ENCODE results near the gene TMEM131L.

The TMEM131L gene

DNA sequence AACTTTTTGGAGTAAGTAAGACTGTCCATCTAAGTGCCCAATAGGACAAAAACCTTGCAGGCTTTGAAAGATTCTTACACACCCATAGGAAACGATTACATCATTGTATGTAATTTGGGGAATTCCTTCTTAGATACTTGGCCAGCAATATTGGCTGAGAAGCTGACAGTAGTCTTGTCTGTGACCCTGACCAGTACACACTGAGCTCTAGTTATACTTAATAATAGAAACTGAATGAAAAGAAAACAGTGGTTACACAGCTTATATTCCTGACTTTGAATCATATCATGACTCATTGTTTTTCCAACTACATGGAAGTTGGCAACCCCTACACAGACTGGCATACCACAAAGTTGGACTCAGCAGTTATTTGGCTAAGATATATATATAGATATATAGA is 210.8 kb downstream of the TMEM131L start:
- ChIA-PET POLR2A (no interaction called here), CTCF (no interaction called here)
- TF ChIP-seq, protein P1, sequence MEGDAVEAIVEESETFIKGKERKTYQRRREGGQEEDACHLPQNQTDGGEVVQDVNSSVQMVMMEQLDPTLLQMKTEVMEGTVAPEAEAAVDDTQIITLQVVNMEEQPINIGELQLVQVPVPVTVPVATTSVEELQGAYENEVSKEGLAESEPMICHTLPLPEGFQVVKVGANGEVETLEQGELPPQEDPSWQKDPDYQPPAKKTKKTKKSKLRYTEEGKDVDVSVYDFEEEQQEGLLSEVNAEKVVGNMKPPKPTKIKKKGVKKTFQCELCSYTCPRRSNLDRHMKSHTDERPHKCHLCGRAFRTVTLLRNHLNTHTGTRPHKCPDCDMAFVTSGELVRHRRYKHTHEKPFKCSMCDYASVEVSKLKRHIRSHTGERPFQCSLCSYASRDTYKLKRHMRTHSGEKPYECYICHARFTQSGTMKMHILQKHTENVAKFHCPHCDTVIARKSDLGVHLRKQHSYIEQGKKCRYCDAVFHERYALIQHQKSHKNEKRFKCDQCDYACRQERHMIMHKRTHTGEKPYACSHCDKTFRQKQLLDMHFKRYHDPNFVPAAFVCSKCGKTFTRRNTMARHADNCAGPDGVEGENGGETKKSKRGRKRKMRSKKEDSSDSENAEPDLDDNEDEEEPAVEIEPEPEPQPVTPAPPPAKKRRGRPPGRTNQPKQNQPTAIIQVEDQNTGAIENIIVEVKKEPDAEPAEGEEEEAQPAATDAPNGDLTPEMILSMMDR (IDR thresholded peaks at IDR 0.05; ENCODE audit: insufficient read depth, low read length, missing control alignments), result no peak
- DNase-seq (ENCODE audit: low read depth, low spot score), result peak; percentile 72
- no peak overlapping the region for H3K4me3 ChIP-seq (ENCODE audit: low read depth, low read length)

DNA sequence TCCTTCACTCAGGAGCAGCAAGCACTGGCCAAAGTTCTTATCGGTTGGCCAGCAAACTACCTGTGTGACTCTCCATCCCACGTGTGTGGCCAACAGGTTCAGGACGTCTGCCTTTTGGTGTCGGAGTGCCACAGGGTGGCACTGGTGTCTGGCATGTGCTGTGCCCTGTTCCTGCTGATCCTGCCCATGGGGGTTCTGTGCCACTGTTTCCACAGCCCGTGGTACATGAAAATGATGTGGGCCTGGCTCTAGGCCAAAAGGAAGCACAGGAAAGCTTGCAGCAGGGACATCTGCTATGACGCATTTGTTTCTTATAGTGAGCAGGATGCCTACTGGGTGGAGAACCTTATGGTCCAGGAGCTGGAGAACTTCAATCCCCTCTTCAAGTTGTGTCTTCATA is 213.3 kb downstream of the TMEM131L start:
- ChIA-PET POLR2A (no interaction called here), CTCF (interaction anchor here (1.2 kb wide), 1 partner anchor 30 kb away, joined by 3 read pairs; no protein-coding TSS in a partner anchor)

DNA sequence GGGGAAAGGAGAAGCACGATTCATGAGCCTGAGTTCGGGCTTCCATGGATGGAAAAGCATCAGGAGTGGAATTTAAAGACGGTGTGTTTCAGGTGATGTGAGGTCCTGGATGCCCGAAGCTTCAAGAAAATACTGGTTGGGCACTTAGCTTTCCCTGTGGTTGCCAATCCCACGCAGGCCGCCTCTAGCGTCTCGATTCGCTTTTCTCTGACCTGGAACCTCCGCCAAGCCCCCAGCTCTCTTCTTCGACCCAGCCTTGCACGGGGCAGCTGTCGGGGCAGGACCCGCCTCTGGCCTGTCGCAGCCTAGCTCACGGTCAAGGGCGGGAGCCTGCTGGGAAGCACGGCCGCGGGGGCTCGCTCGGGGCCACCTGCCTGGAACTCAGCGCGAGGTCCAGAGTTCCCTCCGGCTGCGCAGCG is 217.6 kb downstream of the TMEM131L start:
- CTCF ChIA-PET, result interaction anchor here (1.5 kb wide), 1 partner anchor 65 kb away, joined by 3 read pairs; no protein-coding TSS in a partner anchor
- POLR2A ChIA-PET, result no interaction called here
- TF ChIP-seq, protein P1 (IDR thresholded peaks at IDR 0.05; ENCODE audit: insufficient read depth, low read length, missing control alignments), result no peak
- DNase-seq (ENCODE audit: low read depth, low spot score), result no peak
- H3K4me3 ChIP-seq (ENCODE audit: low read depth, low read length), result peak overlapping the region; percentile 47

More for the DNA sequence above, 213.3 kb downstream of the TMEM131L start:
- DNase-seq (ENCODE audit: low read depth, low spot score), result no peak
- TF ChIP-seq, protein P1 (IDR thresholded peaks at IDR 0.05; ENCODE audit: insufficient read depth, low read length, missing control alignments), result no peak
- H3K4me3 ChIP-seq (ENCODE audit: low read depth, low read length), result no peak overlapping the region

DNA sequence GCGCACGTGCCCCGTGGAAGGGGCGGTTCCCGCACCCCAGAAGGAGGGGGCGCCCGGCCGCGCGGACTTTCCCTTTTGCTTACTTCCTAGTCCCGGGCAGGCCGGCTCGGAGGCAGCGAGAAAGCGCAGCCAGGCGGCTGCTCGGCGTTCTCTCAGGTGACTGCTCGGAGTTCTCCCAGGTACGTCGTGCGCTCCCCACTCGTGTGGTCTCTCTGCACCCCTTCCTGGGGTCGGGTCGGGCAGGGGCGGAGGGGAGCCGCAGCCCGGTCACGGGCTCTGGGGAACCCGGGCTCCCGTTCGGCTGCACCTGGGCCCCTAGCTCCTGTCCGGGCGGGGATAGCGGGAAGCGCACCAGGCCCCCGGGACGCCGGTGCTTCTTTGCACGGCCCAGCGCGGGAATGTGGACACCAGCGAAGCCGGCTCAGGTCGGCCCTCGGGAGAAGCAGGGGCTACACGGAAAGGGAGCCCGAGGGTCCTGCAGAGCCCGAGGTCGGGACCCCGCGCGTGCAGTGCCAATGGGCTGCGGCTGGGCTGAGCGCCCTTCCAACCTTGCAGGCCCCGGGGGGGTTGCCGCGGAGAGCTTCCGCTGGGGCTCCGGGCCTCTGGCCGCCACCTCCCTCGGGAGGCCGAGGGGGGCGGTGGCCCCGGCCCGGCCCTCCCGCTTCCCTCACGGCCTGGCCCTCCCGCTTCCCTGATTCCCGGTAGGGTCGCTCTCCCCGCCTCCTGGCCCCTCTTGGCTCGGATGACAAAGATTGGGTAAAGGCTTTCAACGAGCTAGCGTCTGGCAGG is 218.2 kb downstream of the TMEM131L start, which contains the start of gene TLR2:
Gene TLR2 (plus strand): TSS at position 99 of the 789 bp plus-strand sequence. CDS start 18,628 bp downstream, outside the sequence.
- POLR2A ChIA-PET, result no interaction called here
- CTCF ChIA-PET, result interaction anchor here (1.5 kb wide), 1 partner anchor 65 kb away, joined by 3 read pairs; no protein-coding TSS in a partner anchor
- DNase-seq (ENCODE audit: low read depth, low spot score), result no peak
- TF ChIP-seq, protein P1 (IDR thresholded peaks at IDR 0.05; ENCODE audit: insufficient read depth, low read length, missing control alignments), result no peak
- H3K4me3 ChIP-seq (ENCODE audit: low read depth, low read length), result peak within 1 kb of the TSS; percentile 47

DNA sequence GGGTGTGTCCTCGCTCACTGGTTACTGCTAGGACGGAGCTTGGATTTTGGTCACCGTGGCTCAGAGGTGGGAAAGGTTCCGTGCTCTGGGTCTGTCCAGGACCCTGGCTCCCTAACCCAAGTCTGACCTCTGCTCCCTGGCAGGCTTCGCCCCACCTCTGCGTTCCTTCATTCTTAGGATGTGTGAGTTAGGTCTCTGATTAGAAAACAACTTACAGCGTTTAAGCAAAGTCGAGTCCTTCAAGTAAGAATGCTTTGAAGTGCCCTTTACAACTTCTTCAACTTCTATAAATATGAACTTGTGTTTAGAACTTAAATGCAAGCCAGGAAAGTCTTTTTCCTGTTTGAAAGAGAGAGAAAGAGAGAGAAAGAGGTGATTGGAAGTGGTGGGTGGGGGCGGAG is 218.8 kb downstream of the TMEM131L start:
- TF ChIP-seq, protein P1 (IDR thresholded peaks at IDR 0.05; ENCODE audit: insufficient read depth, low read length, missing control alignments), result no peak
- POLR2A ChIA-PET, result no interaction called here
- H3K4me3 ChIP-seq (ENCODE audit: low read depth, low read length), result peak overlapping the region; percentile 47
- no peak for DNase-seq (ENCODE audit: low read depth, low spot score)
- CTCF ChIA-PET, result interaction anchor here (1.5 kb wide), 1 partner anchor 64 kb away, joined by 3 read pairs; no protein-coding TSS in a partner anchor

All from AG04449 (cell line).